H1 (cell line): ENCODE results near the gene RASSF3. TPM values are rescaled to one million over a fixed set of nuclear protein-coding genes. Genes with fewer than 3 reads are reported as not detected.

Experiments
- CTCF ChIA-PET: fragments of 300-600 bp; sonication (Branson Sonifier 250); formaldehyde crosslinking; loops from one replicate; lab custom pipeline; 2021; ENCODE audit not compliant: partially characterized antibody; lab: Charles Lee
- POLR2A ChIA-PET: fragments of 300-600 bp; sonication (Branson Sonifier 250); formaldehyde crosslinking; loops from one replicate; lab custom pipeline; 2021; ENCODE audit warnings: inconsistent platforms; ENCODE audit not compliant: partially characterized antibody; lab: Charles Lee
- DNase-seq, 2 experiments: peaks; one replicate each; pipeline versions ENCODE4 v3.0.0 to v3.0.0-alpha.2; 2010 to 2022; ENCODE audit warnings: low spot score in 2 of 2, low read depth in 1 of 2, mixed read lengths in 1 of 2
- FAIRE-seq: peaks from 2 replicates; lab custom pipeline; 2011; peaks lifted over from hg19 to GRCh38; lab: Jason Lieb, UNC
- H2AFZ ChIP-seq: 2 replicates; pipeline ENCODE4 v1.8.1; 2012; ENCODE audit warnings: low read length, inconsistent platforms
- H2AK5ac ChIP-seq: 2 replicates; pipeline ENCODE4 v1.6.1; 2013; ENCODE audit warnings: low read depth, low read length
- H2BK120ac ChIP-seq: replicated peaks from 2 replicates; pipeline ENCODE3; 2013; ENCODE audit warnings: low read depth, low read length, inconsistent platforms
- H2BK12ac ChIP-seq: 2 replicates; pipeline ENCODE4 v1.6.1; 2013; ENCODE audit warnings: low read depth, low read length
- H2BK15ac ChIP-seq: 2 replicates; pipeline ENCODE4 v1.6.1; 2013; ENCODE audit warnings: low read length
- H2BK20ac ChIP-seq: 2 replicates; pipeline ENCODE4 v1.6.1; 2013; ENCODE audit warnings: low read length
- H2BK5ac ChIP-seq: 2 replicates; pipeline ENCODE4 v1.6.1; 2013; ENCODE audit warnings: low read depth, low read length
- H3K14ac ChIP-seq: 2 replicates; pipeline ENCODE4 v1.6.1; 2013; ENCODE audit warnings: inconsistent platforms; ENCODE audit not compliant: insufficient read length
- H3K18ac ChIP-seq: 2 replicates; pipeline ENCODE4 v1.6.1; 2013; ENCODE audit warnings: low read length; ENCODE audit errors: extremely low read depth
- H3K23ac ChIP-seq: 2 replicates; pipeline ENCODE4 v1.6.1; 2013; ENCODE audit warnings: inconsistent platforms; ENCODE audit not compliant: insufficient read length
- H3K23me2 ChIP-seq: 2 replicates; pipeline ENCODE4 v1.6.1; 2013; ENCODE audit warnings: low read depth, low read length
- H3K27ac ChIP-seq: 2 replicates; pipeline ENCODE4 v1.6.1; 2011; ENCODE audit warnings: low read depth, low read length, inconsistent platforms
- H3K27me3 ChIP-seq, 4 experiments: replicated peaks in 1 of 4; 1 replicate in 1 of 4; 2 replicates in 3 of 4; pipeline versions ENCODE4 v1.6.1 to v1.8.1; 2011 to 2013; ENCODE audit warnings: low read length in 3 of 4, mild to moderate bottlenecking in 3 of 4, inconsistent platforms in 2 of 4, mixed read lengths in 2 of 4, moderate library complexity in 1 of 4; ENCODE audit not compliant: control insufficient read depth in 3 of 4, insufficient read depth in 3 of 4; ENCODE audit errors: extremely low read depth in 1 of 4
- H3K36me3 ChIP-seq, 4 experiments: 2 replicates each; pipeline versions ENCODE4 v1.6.1 to v1.8.1; 2011 to 2013; ENCODE audit warnings: mild to moderate bottlenecking in 4 of 4, low read length in 3 of 4, moderate library complexity in 2 of 4, control low read depth in 1 of 4, inconsistent platforms in 1 of 4; ENCODE audit not compliant: insufficient read depth in 4 of 4, control insufficient read depth in 2 of 4
- H3K4ac ChIP-seq: replicated peaks from 2 replicates; pipeline ENCODE3; 2013; ENCODE audit warnings: low read length, low read depth, mixed read lengths, inconsistent platforms; ENCODE audit not compliant: insufficient read length
- H3K4me1 ChIP-seq, 4 experiments: replicated peaks in 1 of 4; 1 replicate in 1 of 4; 2 replicates in 3 of 4; pipeline versions ENCODE4 v1.6.1 to v1.8.1; 2011 to 2013; ENCODE audit warnings: low read length in 3 of 4, inconsistent platforms in 2 of 4, mixed read lengths in 1 of 4; ENCODE audit not compliant: insufficient read depth in 4 of 4, control insufficient read depth in 3 of 4
- H3K4me2 ChIP-seq, 2 experiments: 2 replicates each; pipeline versions ENCODE4 v1.6.1 to v1.8.1; 2011 to 2013; ENCODE audit warnings: low read depth in 2 of 2, low read length in 2 of 2, control low read depth in 1 of 2, inconsistent platforms in 1 of 2, mild to moderate bottlenecking in 1 of 2; ENCODE audit not compliant: insufficient read depth in 1 of 2
- H3K4me3 ChIP-seq, 4 experiments: fragments of 200-600, 300-600 bp in 1 of 4; sonication (generic), shearing (Covaris generic), sonication (Bioruptor Twin) in 1 of 4; 2 replicates each; pipeline versions ENCODE4 v1.5.1 to v1.8.1; 2011 to 2016; ENCODE audit warnings: low read length in 4 of 4, low read depth in 3 of 4, control low read depth in 2 of 4, inconsistent platforms in 2 of 4, mild to moderate bottlenecking in 2 of 4, mixed read lengths in 1 of 4, moderate library complexity in 1 of 4; ENCODE audit not compliant: insufficient read depth in 2 of 4; ENCODE audit errors: extremely low read depth in 1 of 4
- H3K56ac ChIP-seq: replicated peaks from 2 replicates; pipeline ENCODE3; 2013; ENCODE audit warnings: low read depth, mild to moderate bottlenecking, mixed read lengths, low read length, inconsistent platforms; ENCODE audit not compliant: insufficient read length
- H3K79me1 ChIP-seq: 2 replicates; pipeline ENCODE4 v1.6.1; 2013; ENCODE audit warnings: low read depth, low read length, control low read depth
- H3K79me2 ChIP-seq, 2 experiments: 2 replicates each; pipeline versions ENCODE4 v1.6.1 to v1.8.1; 2012 to 2013; ENCODE audit warnings: low read length in 2 of 2, mild to moderate bottlenecking in 2 of 2, inconsistent platforms in 1 of 2; ENCODE audit not compliant: insufficient read depth in 2 of 2, control insufficient read depth in 1 of 2
- H3K9ac ChIP-seq, 4 experiments: replicated peaks in 1 of 4; 1 replicate in 1 of 4; 2 replicates in 3 of 4; pipeline versions ENCODE4 v1.6.1 to v1.8.1; 2011 to 2013; ENCODE audit warnings: low read depth in 3 of 4, low read length in 3 of 4, control low read depth in 2 of 4, mild to moderate bottlenecking in 2 of 4, moderate library complexity in 2 of 4, inconsistent platforms in 1 of 4; ENCODE audit errors: extremely low read depth in 1 of 4
- H3K9me3 ChIP-seq, 2 experiments: 2 replicates each; pipeline versions ENCODE4 v1.6.1 to v1.8.1; 2012 to 2013; ENCODE audit warnings: mild to moderate bottlenecking in 2 of 2, moderate library complexity in 2 of 2, control low read depth in 1 of 2, inconsistent platforms in 1 of 2, low read depth in 1 of 2, low read length in 1 of 2, mixed read lengths in 1 of 2; ENCODE audit not compliant: insufficient read depth in 2 of 2
- H4K20me1 ChIP-seq, 2 experiments: replicated peaks in 1 of 2; 2 replicates each; pipeline versions ENCODE3 to v1.8.1; 2011 to 2013; ENCODE audit warnings: inconsistent platforms in 2 of 2, low read length in 2 of 2, mild to moderate bottlenecking in 1 of 2; ENCODE audit not compliant: insufficient read depth in 2 of 2, control insufficient read depth in 1 of 2
- H4K5ac ChIP-seq: 2 replicates; pipeline ENCODE4 v1.6.1; 2013; ENCODE audit warnings: low read length, low read depth, mixed read lengths, inconsistent platforms; ENCODE audit not compliant: insufficient read length
- H4K8ac ChIP-seq: 2 replicates; pipeline ENCODE4 v1.8.0; 2013; ENCODE audit warnings: mild to moderate bottlenecking, moderate library complexity, low read length, inconsistent platforms; ENCODE audit not compliant: insufficient read depth; ENCODE audit errors: extremely low read depth
- H4K91ac ChIP-seq: replicated peaks from 2 replicates; pipeline ENCODE3; 2013; ENCODE audit warnings: low read length, mixed read lengths, inconsistent platforms; ENCODE audit not compliant: insufficient read length
- BACH1 ChIP-seq: IDR thresholded peaks from 2 replicates; pipeline ENCODE4 v1.6.1; 2012; ENCODE audit warnings: low read length, improper control_type of control experiment
- CTBP2 ChIP-seq: IDR thresholded peaks from 2 replicates; pipeline ENCODE4 v1.7.0; 2011; ENCODE audit warnings: borderline replicate concordance, mild to moderate bottlenecking, moderate library complexity, mixed read lengths, low read length; ENCODE audit not compliant: insufficient read depth, insufficient read length
- EGR1 ChIP-seq: IDR thresholded peaks from 2 replicates; pipeline ENCODE4 v1.6.1; 2011; ENCODE audit warnings: low read depth, low read length, borderline replicate concordance
- EP300 ChIP-seq, 2 experiments: IDR thresholded peaks; 1 replicate in 1 of 2; 2 replicates in 1 of 2; pipeline ENCODE4 v1.6.1; 2011 to 2012; ENCODE audit warnings: low read depth in 2 of 2, low read length in 2 of 2, mild to moderate bottlenecking in 2 of 2, borderline replicate concordance in 1 of 2, inconsistent platforms in 1 of 2, moderate library complexity in 1 of 2
- HDAC6 ChIP-seq: IDR thresholded peaks from one replicate; pipeline ENCODE4 v1.7.1; 2012; ENCODE audit warnings: low read depth, mild to moderate bottlenecking, inconsistent platforms, low read length, moderate library complexity
- KDM4A ChIP-seq: IDR thresholded peaks from one replicate; pipeline ENCODE4 v1.7.1; 2012; ENCODE audit warnings: low read depth, mild to moderate bottlenecking, moderate library complexity, low read length, inconsistent platforms; ENCODE audit not compliant: severe bottlenecking
- NRF1 ChIP-seq: IDR thresholded peaks from 2 replicates; pipeline ENCODE4 v1.6.1; 2011; ENCODE audit warnings: mild to moderate bottlenecking, low read depth, low read length, improper control_type of control experiment
- SP4 ChIP-seq: IDR thresholded peaks from 2 replicates; pipeline ENCODE4 v1.6.1; 2012; ENCODE audit warnings: low read length, inconsistent platforms
- SRF ChIP-seq: IDR thresholded peaks from 2 replicates; pipeline ENCODE4 v1.6.1; 2011; ENCODE audit warnings: mild to moderate bottlenecking, low read depth, low read length, moderate library complexity
- SUZ12 ChIP-seq: fragments of 200-600 bp; sonication (generic); IDR thresholded peaks from 2 replicates; pipeline ENCODE4 v1.6.1; 2012; ENCODE audit warnings: mild to moderate bottlenecking, inconsistent platforms, low read length, moderate library complexity, mixed read lengths
- TAF1 ChIP-seq: IDR thresholded peaks from 2 replicates; pipeline ENCODE4 v1.6.1; 2011; ENCODE audit warnings: mild to moderate bottlenecking, low read depth, low read length
- TEAD4 ChIP-seq: IDR thresholded peaks from 2 replicates; pipeline ENCODE4 v1.6.1; 2012; ENCODE audit warnings: low read depth, low read length, inconsistent platforms, mixed read lengths
- YY1 ChIP-seq: IDR thresholded peaks from 2 replicates; pipeline ENCODE4 v1.6.1; 2011; ENCODE audit warnings: low read depth, mild to moderate bottlenecking, low read length
- WGBS, 2 experiments: shearing (Covaris generic) in 1 of 2; methylation state at CpG; one replicate each; pipeline versions ENCODE4 v1.1.6 to v1.1.7; 2013 to 2015; ENCODE audit warnings: low lambda C conversion rate in 2 of 2, mixed read lengths in 2 of 2, inconsistent platforms in 1 of 2, low coverage in 1 of 2, missing lambda C conversion rate in 1 of 2; ENCODE audit not compliant: insufficient replicate concordance in 2 of 2, insufficient coverage in 1 of 2, insufficient read length in 1 of 2; ENCODE audit errors: extremely low coverage in 1 of 2, missing lambda C conversion rate in 1 of 2; 5-methylcytosine and 5-hydroxymethylcytosine counted together
- polyA plus RNA-seq, 7 experiments: library from polyadenylated mRNA; depleted of rRNA in 3 of 7; stranded (reverse) in 5 of 7; unstranded in 2 of 7; fragments of >200 nt in 5 of 7; fragments of 200-250 nt in 2 of 7; gene quantifications; 1 replicate in 5 of 7; 2 replicates in 1 of 7; 4 replicates in 1 of 7; pipeline versions ENCODE4 v1.2.1 to v1.2.3, GENCODE V29; 2011 to 2013; ENCODE audit warnings: missing spikeins in 2 of 7, mixed read lengths in 2 of 7
- total RNA-seq: library from RNA; stranded (reverse); fragmentation: NEBNext Ultra II Directional; extraction: Animal tissue kit (Norgen Biotek cat#: 25700); gene quantifications from 2 replicates; pipeline ENCODE4 v1.2.1, GENCODE V29; 2021
- TF ChIP-seq, protein P1 (sequence below): IDR thresholded peaks from 2 replicates; pipeline ENCODE4 v1.6.1; 2012; ENCODE audit warnings: low read length, inconsistent platforms

Gene RASSF3
- total and polyA plus RNA-seq, 2 of the 8 experiments (the other 6 are each of a cell fraction or from before 2014, with no cell fraction given): 19.1 to 64.3 TPM

DNA sequence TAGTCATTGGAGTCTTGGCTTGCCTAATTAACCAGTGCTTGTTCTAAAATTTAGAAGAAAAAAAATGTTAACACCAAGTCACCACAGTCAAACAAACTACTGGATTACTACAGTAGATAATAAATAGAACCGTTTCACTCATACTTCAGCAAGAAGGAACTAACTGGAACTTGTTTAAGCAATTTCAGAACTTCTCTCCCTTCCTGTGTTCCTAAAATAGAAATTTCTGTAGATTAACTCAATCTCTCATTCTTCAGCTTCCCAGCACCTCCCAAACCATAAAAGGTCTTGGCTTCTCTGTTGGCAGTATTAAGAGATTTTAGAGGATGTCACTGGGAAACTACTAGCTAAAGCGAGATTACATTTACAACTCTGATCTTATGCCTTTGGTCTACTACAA lies 130.4 kb downstream of the RASSF3 start:
- no peak for FAIRE-seq
- Histone ChIP-seq H3K18ac (no peak overlapping the region), H3K23me2 (no peaks in the 10 kb centered on the region), H3K4ac (no peak overlapping the region), H2BK5ac (no peak overlapping the region), H3K23ac (no peak overlapping the region), H3K9me3 (no peaks in the 10 kb centered on the region), H3K9ac (no peak overlapping the region), H3K56ac (no peak overlapping the region), H3K4me1 (no peaks in the 10 kb centered on the region), H3K27ac (no peak overlapping the region), H4K91ac (no peak overlapping the region), H2BK20ac (no peak overlapping the region), H2AFZ (no peak overlapping the region), H2AK5ac (no peak overlapping the region), H3K36me3 (peaks cover 12 to 70% (median 42%) of the 10 kb centered on the region in 4 experiments), H2BK12ac (no peak overlapping the region), H4K8ac (no peak overlapping the region), H4K20me1 (no peaks in the 10 kb centered on the region), H3K79me2 (no peaks in the 10 kb centered on the region), H3K14ac (no peak overlapping the region), H3K79me1 (no peaks in the 10 kb centered on the region), H2BK15ac (no peak overlapping the region), H2BK120ac (no peak overlapping the region), H3K27me3 (no peaks in the 10 kb centered on the region), H4K5ac (no peak overlapping the region), H3K4me3 (no peak overlapping the region), H3K4me2 (no peak overlapping the region)
- WGBS, 2 experiments: 93% methylated on average over 2 of the region's 2 CpGs; no CpG with 5 or more reads in 1 of the 2 experiments
- DNase-seq: no peak
- CTCF ChIA-PET: no interaction called here
- POLR2A ChIA-PET: interaction anchor here (1.3 kb wide), 1 partner anchor 10 kb away, joined by 3 read pairs; no protein-coding TSS in a partner anchor
- TF ChIP-seq, protein P1, sequence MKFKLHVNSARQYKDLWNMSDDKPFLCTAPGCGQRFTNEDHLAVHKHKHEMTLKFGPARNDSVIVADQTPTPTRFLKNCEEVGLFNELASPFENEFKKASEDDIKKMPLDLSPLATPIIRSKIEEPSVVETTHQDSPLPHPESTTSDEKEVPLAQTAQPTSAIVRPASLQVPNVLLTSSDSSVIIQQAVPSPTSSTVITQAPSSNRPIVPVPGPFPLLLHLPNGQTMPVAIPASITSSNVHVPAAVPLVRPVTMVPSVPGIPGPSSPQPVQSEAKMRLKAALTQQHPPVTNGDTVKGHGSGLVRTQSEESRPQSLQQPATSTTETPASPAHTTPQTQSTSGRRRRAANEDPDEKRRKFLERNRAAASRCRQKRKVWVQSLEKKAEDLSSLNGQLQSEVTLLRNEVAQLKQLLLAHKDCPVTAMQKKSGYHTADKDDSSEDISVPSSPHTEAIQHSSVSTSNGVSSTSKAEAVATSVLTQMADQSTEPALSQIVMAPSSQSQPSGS: no peak
- TF ChIP-seq HDAC6 (no peak), NRF1 (no peak), SP4 (no peak), SUZ12 (no peak), SRF (no peak), TAF1 (no peak), EGR1 (no peak), EP300 (IDR thresholded peaks at IDR 0.05; ENCODE audit: borderline replicate concordance in 1 of 2, low read depth in 2 of 2, low read length in 2 of 2) (no peak), YY1 (no peak), TEAD4 (no peak), BACH1 (no peak), CTBP2 (no peak), KDM4A (no peak)
